Body of pancreas (tissue), 4 donors: Measurements from ENCODE around the gene PRDM16. TPM values are rescaled to one million over a fixed set of nuclear protein-coding genes. Genes with fewer than 3 reads are reported as not detected.

Source experiments
- ATAC-seq: fragments of 150-250 bp; one replicate; pipeline ENCODE4 v1.9.1; 2016
- DNase-seq, 4 donors: peaks; one replicate each; pipeline ENCODE4 v3.0.0-alpha.2; 2019
- H3K27ac ChIP-seq, 4 donors: fragments of 200-600 bp; sonication (generic); 1 replicate in 3 of 4; 2 replicates in 1 of 4; pipeline versions ENCODE4 v1.5.1 to v1.6.1; 2016 to 2019; ENCODE audit warnings: mild to moderate bottlenecking in 1 of 4, mixed read lengths in 1 of 4, moderate library complexity in 1 of 4
- H3K27me3 ChIP-seq, 2 donors: fragments of 200-600 bp; sonication (generic); one replicate each; pipeline ENCODE4 v1.6.0; 2016; ENCODE audit warnings: mild to moderate bottlenecking in 1 of 2
- H3K36me3 ChIP-seq, 2 donors: fragments of 200-600 bp; sonication (generic); replicated peaks in 1 of 2; 2 replicates each; pipeline ENCODE4 v1.5.1; 2016; ENCODE audit warnings: low read depth in 2 of 2; ENCODE audit not compliant: insufficient read depth in 1 of 2
- H3K4me1 ChIP-seq: fragments of 200-600 bp; sonication (generic); one replicate; pipeline ENCODE4 v1.6.0; 2016
- H3K4me3 ChIP-seq, 2 donors: fragments of 200-600 bp; sonication (generic); 1 replicate in 1 of 2; 2 replicates in 1 of 2; pipeline ENCODE4 v1.5.1; 2016 to 2019
- H3K9me3 ChIP-seq, 3 donors: fragments of 200-600 bp; sonication (generic); 1 replicate in 2 of 3; 2 replicates in 1 of 3; pipeline ENCODE4 v1.5.1; 2016
- CTCF ChIP-seq, 7 experiments: fragments of 450-650 bp in 4 of 7; fragments of 200-600 bp in 3 of 7; sonication (generic) in 3 of 7; IDR thresholded peaks; one replicate each; pipeline ENCODE4 v1.5.1; 2016 to 2019; ENCODE audit warnings: antibody characterized with exemption in 7 of 7
- POLR2A ChIP-seq, 3 donors: fragments of 450-650 bp; IDR thresholded peaks; one replicate each; pipeline ENCODE4 v1.6.1; 2016; ENCODE audit warnings: antibody characterized with exemption in 3 of 3, mild to moderate bottlenecking in 2 of 3
- WGBS, 2 donors: methylation state at CpG; one replicate each; pipeline ENCODE4 v1.1.5; 2017; 5-methylcytosine and 5-hydroxymethylcytosine counted together
- intact Hi-C: fragments of 100-400 bp; cut with DNase I; formaldehyde crosslinking; loops from one replicate; pipeline ENCODE4 v1.15.1; 2023
- total RNA-seq, 2 donors: library from RNA; depleted of rRNA; stranded (reverse); fragments of >200 nt; gene quantifications; one replicate each; pipeline ENCODE4 v1.1.0, GENCODE V29; 2016

PRDM16 gene
- total RNA-seq, 2 donors from 2014 or later = 15.2 to 16.6 TPM

DNA sequence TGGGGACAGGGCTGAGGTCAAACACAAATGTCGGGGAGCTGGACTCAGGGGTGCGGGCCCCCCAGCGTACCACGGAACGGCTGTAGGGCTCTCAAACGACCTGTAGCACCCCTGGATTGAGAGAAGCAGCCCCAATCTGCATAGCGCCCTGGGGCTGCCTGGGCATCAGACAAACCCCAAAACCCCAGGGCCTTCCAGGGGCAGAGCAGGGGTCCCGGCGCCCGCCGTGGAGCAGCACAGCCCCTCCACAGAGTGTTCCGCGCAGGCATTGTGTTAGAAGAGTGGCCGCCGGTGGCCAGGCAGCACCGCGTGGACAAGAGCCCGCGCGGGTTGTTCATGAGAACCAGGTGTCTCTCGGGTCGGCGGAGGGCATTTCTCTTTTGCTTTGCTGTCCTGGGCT is 321.3 kb downstream of the PRDM16 start:
- WGBS, 2 donors = 89 to 93% methylated on average over 14 to 23 of the region's 23 CpGs
- Histone ChIP-seq H3K27ac (no peak overlapping the region), H3K4me1 (no peaks in the 10 kb centered on the region), H3K9me3 (no peaks in the 10 kb centered on the region), H3K4me3 (no peak overlapping the region), H3K27me3 (no peaks in the 10 kb centered on the region), H3K36me3 (no peaks in the 10 kb centered on the region)
- intact Hi-C loops = no loop called here
- ATAC-seq = no peak
- TF ChIP-seq POLR2A (IDR thresholded peaks at IDR 0.05) = no peak
- DNase-seq = no peak

- no peaks in the 10 kb centered on the region for H3K4me1 ChIP-seq
- DNase-seq (no peak), ATAC-seq (no peak)
- no peaks in the 10 kb centered on the region for H3K36me3 ChIP-seq
- TF ChIP-seq CTCF (IDR thresholded peaks at IDR 0.05) = no peak
- no peak for TF ChIP-seq POLR2A (IDR thresholded peaks at IDR 0.05)
- no peaks in the 10 kb centered on the region for H3K9me3 ChIP-seq
- WGBS, 2 donors = 75 to 89% methylated on average over 18 of the region's 18 CpGs
- H3K4me3 ChIP-seq = no peak overlapping the region
- H3K27ac ChIP-seq = no peak overlapping the region
- H3K27me3 ChIP-seq = no peaks in the 10 kb centered on the region
- intact Hi-C loops = no loop called here
These were observed 322.7 kb downstream of the PRDM16 start for GRCh38 chr1:3391711-3392110.

DNA sequence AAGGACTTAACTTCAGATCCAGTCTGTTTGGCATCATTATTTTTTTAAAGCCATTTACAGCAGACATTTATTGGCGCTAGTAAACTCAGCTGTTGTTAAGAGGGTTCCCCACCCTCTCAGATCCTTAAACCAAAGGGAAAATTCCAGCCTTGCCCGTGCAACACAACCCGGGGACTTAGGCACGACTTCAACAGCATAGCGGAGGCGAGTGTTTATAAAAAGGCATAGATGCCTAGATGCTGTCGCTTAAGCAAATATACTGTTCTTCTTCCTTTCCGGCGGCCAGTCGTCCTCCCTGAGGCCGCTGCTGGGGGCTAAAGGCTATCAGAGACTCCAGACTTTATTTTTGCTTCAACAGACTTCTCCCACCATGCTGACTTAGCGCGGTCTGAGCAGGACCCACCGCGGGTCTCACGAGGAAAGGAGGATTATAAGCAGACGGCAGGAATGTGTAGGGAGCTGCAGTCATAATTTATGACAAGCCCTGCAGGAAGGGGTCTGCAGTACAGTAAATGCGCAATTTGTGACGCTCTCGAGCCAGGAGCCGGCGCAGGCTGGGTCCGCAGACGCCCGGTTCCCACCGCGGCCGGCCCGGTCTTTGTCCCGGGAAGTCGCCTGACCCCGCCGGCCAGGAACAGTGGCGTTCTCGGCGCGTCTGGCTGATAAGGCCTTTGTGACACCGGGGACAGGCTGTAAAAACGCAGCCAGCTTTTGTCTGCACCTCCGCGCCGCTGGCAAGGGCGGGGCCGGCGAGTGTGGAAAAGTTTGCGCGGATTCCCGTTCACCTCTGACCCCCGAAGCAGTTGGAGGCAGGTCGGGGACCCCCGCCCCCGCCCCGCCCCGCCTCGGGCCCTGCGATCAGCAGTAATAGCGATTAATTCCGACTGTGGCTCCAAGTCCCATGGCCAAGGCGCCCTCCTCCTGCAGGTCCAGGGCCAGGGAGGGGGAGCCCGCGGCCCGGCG is 324.3 kb downstream of the PRDM16 start:
- H3K27ac ChIP-seq = no peak overlapping the region
- DNase-seq (no peak), ATAC-seq (no peak)
- 44 to 71% methylated on average over 45 to 63 of the region's 63 CpGs for WGBS, 2 donors
- H3K9me3 ChIP-seq = no peaks in the 10 kb centered on the region
- H3K4me3 ChIP-seq = no peak overlapping the region
- no peaks in the 10 kb centered on the region for H3K4me1 ChIP-seq
- no peak for TF ChIP-seq POLR2A (IDR thresholded peaks at IDR 0.05)
- TF ChIP-seq CTCF (IDR thresholded peaks at IDR 0.05) = no peak
- H3K27me3 ChIP-seq = no peaks in the 10 kb centered on the region
- H3K36me3 ChIP-seq = no peaks in the 10 kb centered on the region
- intact Hi-C loops = no loop called here

DNA sequence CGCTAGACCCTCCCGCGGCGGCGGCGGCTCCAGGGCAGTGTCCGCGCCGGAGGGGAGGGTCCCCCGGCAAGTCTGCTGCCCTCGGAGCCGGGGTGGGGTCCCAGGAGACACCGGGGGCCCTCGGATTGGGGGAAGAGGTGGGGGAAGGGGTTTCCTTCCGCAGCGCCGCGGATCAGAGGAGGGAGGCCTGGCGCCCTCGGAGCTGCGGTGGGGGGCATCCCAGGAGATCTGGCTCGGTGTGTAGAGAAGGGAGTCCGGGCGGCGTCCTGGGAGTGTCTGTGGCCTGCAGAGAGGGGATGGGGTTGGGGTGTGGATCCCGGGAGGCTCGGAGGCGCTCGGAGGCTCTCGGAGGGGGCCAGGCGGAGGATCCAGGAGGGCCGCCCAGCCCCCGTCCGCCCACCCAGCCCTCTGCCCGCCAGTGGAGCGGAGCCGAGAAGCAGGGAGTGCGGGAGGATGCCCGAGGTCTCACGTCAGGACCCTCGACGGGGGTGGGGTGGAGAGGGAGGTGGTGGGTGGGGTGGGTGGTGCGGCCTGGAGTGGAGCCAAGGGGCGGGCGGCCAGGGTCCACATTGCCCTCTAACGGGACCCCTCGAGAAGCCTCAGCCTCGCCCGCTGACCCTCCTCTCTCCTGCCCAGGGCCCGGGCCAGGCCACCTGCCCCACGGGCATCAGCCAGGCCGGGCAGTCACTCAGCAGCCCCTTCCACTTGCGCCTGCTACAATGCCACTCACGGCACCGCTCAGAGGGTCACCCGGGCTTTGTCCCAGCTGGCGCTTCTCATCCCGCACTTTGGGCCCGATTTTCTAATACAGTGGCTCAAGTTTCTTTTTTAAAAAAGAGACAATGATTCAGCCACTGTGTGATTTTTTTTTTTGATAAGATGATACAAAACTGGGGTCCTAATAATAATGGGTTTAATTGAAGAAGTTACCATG is 325.3 kb downstream of the PRDM16 start:
- DNase-seq (no peak), ATAC-seq (no peak)
- Histone ChIP-seq H3K27me3 (no peaks in the 10 kb centered on the region), H3K4me3 (no peak overlapping the region), H3K36me3 (no peaks in the 10 kb centered on the region), H3K9me3 (no peaks in the 10 kb centered on the region), H3K27ac (no peak overlapping the region), H3K4me1 (no peaks in the 10 kb centered on the region)
- TF ChIP-seq CTCF (IDR thresholded peaks at IDR 0.05) (no peak), POLR2A (IDR thresholded peaks at IDR 0.05) (no peak)
- 59 to 80% methylated on average over 44 to 54 of the region's 59 CpGs for WGBS, 2 donors
- intact Hi-C loops = no loop called here

GRCh38 chr1:3396411-3396810 is 327.4 kb downstream of the PRDM16 start:
- 85 to 89% methylated on average over 6 to 11 of the region's 11 CpGs for WGBS, 2 donors
- no peaks in the 10 kb centered on the region for H3K4me1 ChIP-seq
- no peaks in the 10 kb centered on the region for H3K36me3 ChIP-seq
- H3K27me3 ChIP-seq = no peaks in the 10 kb centered on the region
- no peaks in the 10 kb centered on the region for H3K9me3 ChIP-seq
- no peak for ATAC-seq
- H3K27ac ChIP-seq = no peak overlapping the region
- no peak for DNase-seq
- H3K4me3 ChIP-seq = no peak overlapping the region
- no peak for TF ChIP-seq CTCF (IDR thresholded peaks at IDR 0.05)
- TF ChIP-seq POLR2A (IDR thresholded peaks at IDR 0.05) = no peak
- intact Hi-C loops = no loop called here
